HL-60 (cell line): ENCODE data around the gene LITAFD.
"Not testable (repeated sequence)": the region's sequence is repeated elsewhere in the genome, so short reads cannot be mapped to it uniquely, and the experiment has no call there.

ENCODE experiments used
- CTCF ChIP-seq: IDR thresholded peaks from one replicate; pipeline ENCODE4 v1.5.1; 2011; ENCODE audit warnings: low read length, control low read depth, inconsistent platforms; ENCODE audit not compliant: insufficient read depth
- POLR2AphosphoS5 ChIP-seq: IDR thresholded peaks from 2 replicates; pipeline ENCODE4 v1.6.1; 2012; ENCODE audit warnings: low read depth

GRCh38 chr16:8917336-8917735 is 35.2 kb downstream of the LITAFD start:
- TF ChIP-seq CTCF, POLR2AphosphoS5: not testable (repeated sequence)
